Epidermal melanocyte (primary cell): Measurements from ENCODE around the gene FAM216B.
"Not testable (repeated sequence)": the region's sequence is repeated elsewhere in the genome, so short reads cannot be mapped to it uniquely, and the experiment has no call there.

ENCODE experiments used
- DNase-seq: peaks from one replicate; pipeline ENCODE4 v3.0.0; 2011; ENCODE audit warnings: low spot score; ENCODE audit not compliant: insufficient read length

The FAM216B gene

GRCh38 chr13:42781352-42781751 is at the start of gene FAM216B:
TSS of gene FAM216B (plus strand) at chr13:42781584. CDS start at chr13:42784068, 2,484 bp downstream.
- DNase-seq: no peak

- no peak for DNase-seq
Measured at GRCh38 chr13:42732073-42732472, 49.3 kb upstream of the FAM216B start.

GRCh38 chr13:42733046-42733445 is 48.3 kb upstream of the FAM216B start:
- no peak for DNase-seq

- no peak for DNase-seq
Measured at GRCh38 chr13:42735010-42735409, 46.4 kb upstream of the FAM216B start.

GRCh38 chr13:42740753-42741152 is 40.6 kb upstream of the FAM216B start:
- no peak for DNase-seq

GRCh38 chr13:42741914-42742313 is 39.5 kb upstream of the FAM216B start:
- DNase-seq: no peak

GRCh38 chr13:42745655-42746054 is 35.7 kb upstream of the FAM216B start:
- DNase-seq: no peak

GRCh38 chr13:42746866-42747265 is 34.5 kb upstream of the FAM216B start:
- no peak for DNase-seq

GRCh38 chr13:42747399-42747873 is 33.9 kb upstream of the FAM216B start:
- DNase-seq: peak; percentile 61

- DNase-seq: no peak
Measured at GRCh38 chr13:42750794-42751193, 30.6 kb upstream of the FAM216B start.

GRCh38 chr13:42751693-42752092 is 29.7 kb upstream of the FAM216B start:
- DNase-seq: no peak

- DNase-seq: no peak
Measured at GRCh38 chr13:42752731-42753130, 28.7 kb upstream of the FAM216B start.

- no peak for DNase-seq
Measured at GRCh38 chr13:42753697-42754096, 27.7 kb upstream of the FAM216B start.

- no peak for DNase-seq
Measured at GRCh38 chr13:42754801-42755510, 26.4 kb upstream of the FAM216B start.

- DNase-seq: no peak
Measured at GRCh38 chr13:42757678-42758420, 23.5 kb upstream of the FAM216B start.

- DNase-seq: no peak
Measured at GRCh38 chr13:42758515-42758914, 22.9 kb upstream of the FAM216B start.

- no peak for DNase-seq
Measured at GRCh38 chr13:42760951-42761350, 20.4 kb upstream of the FAM216B start.

GRCh38 chr13:42762251-42762650 is 19.1 kb upstream of the FAM216B start:
- no peak for DNase-seq

- no peak for DNase-seq
Measured at GRCh38 chr13:42762917-42763316, 18.5 kb upstream of the FAM216B start.

GRCh38 chr13:42766016-42766415 is 15.4 kb upstream of the FAM216B start:
- DNase-seq: no peak

- DNase-seq: no peak
Measured at GRCh38 chr13:42769650-42770049, 11.7 kb upstream of the FAM216B start.

- DNase-seq: not testable (repeated sequence)
Measured at GRCh38 chr13:42776558-42776957, 4.8 kb upstream of the FAM216B start.

GRCh38 chr13:42777467-42777866 is 3.9 kb upstream of the FAM216B start:
- no peak for DNase-seq
